ENCODE results near the gene SPOCD1.

Gene SPOCD1

GRCh38 chr1:31848381-31848897, 32.6 kb upstream of the SPOCD1 start:
- DNase-seq (ENCODE audit: extremely low read depth, insufficient read length): peak; percentile 57
- no peaks in the 10 kb centered on the region for H3K36me3 ChIP-seq (ENCODE audit: control insufficient read depth, insufficient read depth, low read length)
- TF ChIP-seq CTCF (IDR thresholded peaks at IDR 0.05; ENCODE audit: insufficient read depth, low read length, poor library complexity, severe bottlenecking): no peak
- H3K27me3 ChIP-seq (replicated peaks; ENCODE audit: control insufficient read depth, insufficient read depth, low read length): no peaks in the 10 kb centered on the region
- no peak overlapping the region for H3K4me3 ChIP-seq (replicated peaks; ENCODE audit: low read depth, low read length)

GRCh38 chr1:31846484-31846883, 30.7 kb upstream of the SPOCD1 start:
- TF ChIP-seq CTCF (IDR thresholded peaks at IDR 0.05; ENCODE audit: insufficient read depth, low read length, poor library complexity, severe bottlenecking): no peak
- DNase-seq (ENCODE audit: extremely low read depth, insufficient read length): no peak
- H3K27me3 ChIP-seq (replicated peaks; ENCODE audit: control insufficient read depth, insufficient read depth, low read length): no peaks in the 10 kb centered on the region; the same call in 1 of the 2 replicates
- no peak overlapping the region for H3K4me3 ChIP-seq (replicated peaks; ENCODE audit: low read depth, low read length)
- no peaks in the 10 kb centered on the region for H3K36me3 ChIP-seq (ENCODE audit: control insufficient read depth, insufficient read depth, low read length)

GRCh38 chr1:31843506-31843905, 27.7 kb upstream of the SPOCD1 start:
- Histone ChIP-seq H3K4me3 (replicated peaks; ENCODE audit: low read depth, low read length) (no peak overlapping the region), H3K36me3 (ENCODE audit: control insufficient read depth, insufficient read depth, low read length) (no peaks in the 10 kb centered on the region), H3K27me3 (replicated peaks; ENCODE audit: control insufficient read depth, insufficient read depth, low read length) (no peaks in the 10 kb centered on the region; the same call in 1 of the 2 replicates)
- TF ChIP-seq CTCF (IDR thresholded peaks at IDR 0.05; ENCODE audit: insufficient read depth, low read length, poor library complexity, severe bottlenecking): no peak
- no peak for DNase-seq (ENCODE audit: extremely low read depth, insufficient read length)

GRCh38 chr1:31839662-31840343, 24.0 kb upstream of the SPOCD1 start:
- H3K27me3 ChIP-seq (replicated peaks; ENCODE audit: control insufficient read depth, insufficient read depth, low read length): peaks cover 1% of the 10 kb centered on the region; the same call in 1 of the 2 replicates
- no peak overlapping the region for H3K4me3 ChIP-seq (replicated peaks; ENCODE audit: low read depth, low read length)
- no peaks in the 10 kb centered on the region for H3K36me3 ChIP-seq (ENCODE audit: control insufficient read depth, insufficient read depth, low read length)
- TF ChIP-seq CTCF (IDR thresholded peaks at IDR 0.05; ENCODE audit: insufficient read depth, low read length, poor library complexity, severe bottlenecking): no peak
- no peak for DNase-seq (ENCODE audit: extremely low read depth, insufficient read length)

- DNase-seq (ENCODE audit: extremely low read depth, insufficient read length): no peak
- no peaks in the 10 kb centered on the region for H3K36me3 ChIP-seq (ENCODE audit: control insufficient read depth, insufficient read depth, low read length)
- TF ChIP-seq CTCF (IDR thresholded peaks at IDR 0.05; ENCODE audit: insufficient read depth, low read length, poor library complexity, severe bottlenecking): no peak
- peaks cover 1% of the 10 kb centered on the region; the same call in 1 of the 2 replicates for H3K27me3 ChIP-seq (replicated peaks; ENCODE audit: control insufficient read depth, insufficient read depth, low read length)
- H3K4me3 ChIP-seq (replicated peaks; ENCODE audit: low read depth, low read length): no peak overlapping the region
Observed at GRCh38 chr1:31837451-31838158, 21.8 kb upstream of the SPOCD1 start.

All from GM06990 (cell line).